ENCODE data around the gene PIGS. TPM values are rescaled to one million over a fixed set of nuclear protein-coding genes. Genes with fewer than 3 reads are reported as not detected.

Gene PIGS
- total and polyA plus RNA-seq, 2 donors (not counting 3 experiments of a cell fraction or from before 2014, with no cell fraction given), result 71.3 to 110 TPM

GRCh38 chr17:28508211-28508724, 63.1 kb downstream of the PIGS start:
- DNase-seq (ENCODE audit: low read depth, low spot score) (no peak), FAIRE-seq (no peak)
- H3K27ac ChIP-seq (ENCODE audit: insufficient read depth, low read depth, low read length), result no peak overlapping the region
- peaks cover 19 to 21% of the 10 kb centered on the region in 2 experiments for H3K27me3 ChIP-seq (ENCODE audit: control insufficient read depth in 2 of 2, insufficient read depth in 2 of 2, low read length in 2 of 2)
- dilution Hi-C loops (cut with MboI; ENCODE audit: extremely low pct_ligation_motif_present, low sequenced_read_pairs), result no loop called here
- no peak overlapping the region for H2AFZ ChIP-seq (ENCODE audit: low read depth, low read length)
- TF ChIP-seq FOS (IDR thresholded peaks at IDR 0.05; ENCODE audit: borderline replicate concordance, insufficient read depth, low read length) (no peak), EZH2 (IDR thresholded peaks at IDR 0.05; ENCODE audit: borderline replicate concordance, low read depth, low read length, severe bottlenecking) (no peak), CTCF (IDR thresholded peaks at IDR 0.05; ENCODE audit: extremely low read depth in 1 of 2, insufficient read depth in 1 of 2, low read depth in 1 of 2, low read length in 2 of 2) (no peak), POLR2A (IDR thresholded peaks at IDR 0.05; ENCODE audit: low read depth, low read length) (no peak), JUN (IDR thresholded peaks at IDR 0.05; ENCODE audit: borderline replicate concordance, insufficient read depth, insufficient read length, low read depth) (no peak)
- intact Hi-C loops (cut with micrococcal nuclease), result no loop called here
- no peaks in the 10 kb centered on the region for H3K4me1 ChIP-seq (ENCODE audit: control insufficient read depth, extremely low read depth, insufficient read depth, low read length)
- POLR2A ChIA-PET, result no interaction called here
- H3K36me3 ChIP-seq (ENCODE audit: control insufficient read depth in 2 of 2, extremely low read depth in 1 of 2, insufficient read depth in 2 of 2, low read length in 2 of 2), result no peaks in the 10 kb centered on the region
- no peaks in the 10 kb centered on the region for H3K79me2 ChIP-seq (ENCODE audit: control insufficient read depth, insufficient read depth, low read length)
- no peaks in the 10 kb centered on the region for H3K9me1 ChIP-seq (replicated peaks; ENCODE audit: control insufficient read depth, extremely low read depth, insufficient read depth, low read length)
- no peaks in the 10 kb centered on the region for H4K20me1 ChIP-seq (replicated peaks; ENCODE audit: control insufficient read depth, extremely low read depth, insufficient read depth, low read length)
- H3K9me3 ChIP-seq (replicated peaks; ENCODE audit: control insufficient read depth, insufficient read depth, low read length), result no peaks in the 10 kb centered on the region
- no peak overlapping the region for H3K4me2 ChIP-seq (ENCODE audit: insufficient read depth, low read length)
- CTCF ChIA-PET, result no interaction called here
- H3K9ac ChIP-seq (replicated peaks; ENCODE audit: extremely low read depth, insufficient read depth, low read length), result no peak overlapping the region
- BruUV-seq (replicated peaks), result no TSS peak
- H3K4me3 ChIP-seq (replicated peaks in 1 of 3; ENCODE audit: insufficient read depth in 1 of 3, low read depth in 1 of 3, low read length in 3 of 3), result no peak overlapping the region

Measured in endothelial cell of umbilical vein (primary cell).